CD4-positive, alpha-beta memory T cell (primary cell): ENCODE measurements around the gene IPO11. TPM values are rescaled to one million over a fixed set of nuclear protein-coding genes. Genes with fewer than 3 reads are reported as not detected.

Source experiments
- CTCF ChIA-PET: fragments of 350-600 bp; sonication (Branson Sonifier 250); formaldehyde crosslinking; loops from one replicate; lab custom pipeline; 2021; ENCODE audit warnings: inconsistent platforms; ENCODE audit not compliant: partially characterized antibody; lab: Charles Lee
- POLR2A ChIA-PET: fragments of 350-600 bp; sonication (Branson Sonifier 250); formaldehyde crosslinking; loops from one replicate; lab custom pipeline; 2021; ENCODE audit not compliant: partially characterized antibody; lab: Charles Lee
- DNase-seq, 5 donors: peaks; one replicate each; pipeline versions ENCODE4 v3.0.0 to v3.0.0-alpha.2; 2020 to 2022; ENCODE audit warnings: mixed read lengths in 1 of 5
- H3K27ac ChIP-seq: one replicate; pipeline ENCODE4 v1.7.0; 2013; ENCODE audit warnings: low read depth, low read length
- H3K27me3 ChIP-seq: 2 replicates; pipeline ENCODE4 v1.7.0; 2013; ENCODE audit warnings: mild to moderate bottlenecking, low read length, moderate library complexity; ENCODE audit not compliant: insufficient read depth
- H3K36me3 ChIP-seq: 2 replicates; pipeline ENCODE4 v1.7.0; 2013; ENCODE audit warnings: mild to moderate bottlenecking, low read length, moderate library complexity; ENCODE audit not compliant: insufficient read depth
- H3K4me1 ChIP-seq: 2 replicates; pipeline ENCODE4 v1.7.0; 2013; ENCODE audit warnings: mild to moderate bottlenecking, low read length, moderate library complexity; ENCODE audit not compliant: insufficient read depth
- H3K4me3 ChIP-seq, 2 donors: one replicate each; pipeline ENCODE4 v1.7.0; 2013; ENCODE audit warnings: low read length in 2 of 2, mild to moderate bottlenecking in 1 of 2
- H3K9me3 ChIP-seq, 2 donors: one replicate each; pipeline ENCODE4 v1.7.0; 2013; ENCODE audit warnings: low read length in 2 of 2, control low read depth in 1 of 2; ENCODE audit not compliant: control insufficient read depth in 1 of 2
- H3K27ac Mint-ChIP-seq, 7 donors: one replicate each; pipeline ENCODE4 v1.8.0; 2020 to 2021; ENCODE audit warnings: mixed read lengths in 7 of 7, mild to moderate bottlenecking in 6 of 7, inconsistent platforms in 3 of 7, moderate library complexity in 3 of 7
- H3K27me3 Mint-ChIP-seq, 2 donors: one replicate each; pipeline ENCODE4 v1.8.0; 2020 to 2021; ENCODE audit warnings: mixed read lengths in 2 of 2
- H3K36me3 Mint-ChIP-seq, 2 donors: one replicate each; pipeline ENCODE4 v1.8.0; 2020 to 2021; ENCODE audit warnings: mixed read lengths in 2 of 2, inconsistent platforms in 1 of 2, mild to moderate bottlenecking in 1 of 2
- H3K4me1 Mint-ChIP-seq, 4 donors: one replicate each; pipeline ENCODE4 v1.8.0; 2020 to 2021; ENCODE audit warnings: mixed read lengths in 4 of 4, mild to moderate bottlenecking in 1 of 4
- H3K4me3 Mint-ChIP-seq, 8 donors: one replicate each; pipeline ENCODE4 v1.8.0; 2020 to 2021; ENCODE audit warnings: mixed read lengths in 8 of 8, mild to moderate bottlenecking in 7 of 8, moderate library complexity in 6 of 8, inconsistent platforms in 3 of 8
- H3K9me3 Mint-ChIP-seq, 8 donors: one replicate each; pipeline ENCODE4 v1.8.0; 2020 to 2021; ENCODE audit warnings: mixed read lengths in 8 of 8, mild to moderate bottlenecking in 5 of 8, inconsistent platforms in 3 of 8, moderate library complexity in 1 of 8
- intact Hi-C: fragments of 100-400 bp; cut with micrococcal nuclease; formaldehyde crosslinking; loops from one replicate; pipeline ENCODE4 v1.15.1; 2023
- polyA plus RNA-seq, 2 donors: library from polyadenylated mRNA; unstranded; fragments of 300-500 nt; fragmentation: Illumina TruSeq; gene quantifications; one replicate each; pipeline ENCODE4 v1.2.3, GENCODE V29; 2021
- total RNA-seq, 2 experiments: library from RNA; stranded (reverse); gene quantifications; one replicate each; pipeline ENCODE4 v1.2.3, GENCODE V29; 2021

Gene IPO11
- total and polyA plus RNA-seq, 4 experiments from 2014 or later, result 8.1 to 28.5 (median 16.0) TPM

DNA sequence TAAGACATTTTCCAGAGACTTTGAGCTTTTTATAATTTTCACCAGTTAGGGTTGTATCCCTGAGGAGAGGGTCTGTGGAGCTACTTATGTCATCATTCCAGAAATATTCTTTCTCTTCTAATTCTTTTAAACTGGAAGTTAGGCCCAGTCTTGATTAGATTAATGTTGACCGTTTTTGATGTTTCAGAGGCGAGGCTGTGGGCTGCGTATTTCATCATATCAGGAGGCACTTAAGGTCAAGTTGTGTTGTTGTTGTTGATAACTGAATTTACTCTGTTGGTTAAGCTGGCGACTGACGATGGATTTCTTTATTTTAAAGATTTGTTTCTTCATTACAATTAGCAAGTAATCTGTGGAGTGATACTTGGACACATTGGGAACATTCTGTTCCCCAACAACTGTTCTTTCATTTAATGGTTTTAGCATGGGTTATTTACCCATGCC is 20.1 kb downstream of the IPO11 start:
- Mint-ChIP-seq H3K36me3 (peaks cover 0 to 13% of the 10 kb centered on the region in 2 donors), H3K27me3 (no peaks in the 10 kb centered on the region), H3K27ac (peak overlapping the region in 3 of 7 donors; percentile 14 to 58 (median 16)), H3K4me3 (no peak overlapping the region), H3K9me3 (no peaks in the 10 kb centered on the region), H3K4me1 (peaks cover 15 to 30% (median 27%) of the 10 kb centered on the region in 4 donors)
- Histone ChIP-seq H3K4me3 (no peak overlapping the region), H3K36me3 (no peaks in the 10 kb centered on the region), H3K9me3 (no peaks in the 10 kb centered on the region), H3K27ac (no peak overlapping the region), H3K27me3 (no peaks in the 10 kb centered on the region), H3K4me1 (peaks cover 10% of the 10 kb centered on the region)
- POLR2A ChIA-PET, result no interaction called here
- DNase-seq, result no peak
- CTCF ChIA-PET, result interaction anchor here (3.3 kb wide), 1 partner anchor 10 kb away, joined by 16 read pairs; no protein-coding TSS in a partner anchor
- intact Hi-C loops, result no loop called here

DNA sequence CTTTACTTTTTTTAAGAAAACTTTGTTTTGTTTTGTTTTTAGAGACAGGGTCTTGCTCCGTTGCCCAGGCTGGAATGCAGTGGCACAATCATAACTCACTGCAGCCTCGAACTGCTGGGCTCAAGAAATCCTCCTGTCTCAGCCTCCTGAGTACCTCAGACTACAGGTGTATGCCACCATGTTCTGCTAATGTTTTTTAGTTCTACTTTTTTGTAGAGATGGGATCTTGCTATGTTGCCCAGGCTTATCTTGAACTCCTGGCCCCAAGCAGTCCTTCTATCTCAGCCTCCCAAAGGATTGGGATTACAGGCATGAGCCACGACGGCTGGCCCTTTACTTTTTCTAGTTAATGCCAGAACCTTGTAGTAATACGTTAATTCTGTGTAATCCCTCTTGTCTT is 36.0 kb downstream of the IPO11 start:
- H3K27me3 ChIP-seq, result no peaks in the 10 kb centered on the region
- ChIA-PET POLR2A (no interaction called here), CTCF (interaction anchor here (1.2 kb wide), 2 partner anchors 12 kb away, joined by 3 to 4 read pairs; no protein-coding TSS in a partner anchor)
- Mint-ChIP-seq H3K36me3 (peaks cover 19 to 41% of the 10 kb centered on the region in 2 donors), H3K4me1 (peaks cover 0 to 3% (median 1%) of the 10 kb centered on the region in 4 donors), H3K9me3 (no peaks in the 10 kb centered on the region), H3K27ac (no peak overlapping the region), H3K27me3 (no peaks in the 10 kb centered on the region), H3K4me3 (no peak overlapping the region)
- intact Hi-C loops, result no loop called here
- no peak overlapping the region for H3K4me3 ChIP-seq
- no peaks in the 10 kb centered on the region for H3K9me3 ChIP-seq
- DNase-seq, result no peak
- no peaks in the 10 kb centered on the region for H3K4me1 ChIP-seq
- no peak overlapping the region for H3K27ac ChIP-seq
- peaks cover 3% of the 10 kb centered on the region for H3K36me3 ChIP-seq

DNA sequence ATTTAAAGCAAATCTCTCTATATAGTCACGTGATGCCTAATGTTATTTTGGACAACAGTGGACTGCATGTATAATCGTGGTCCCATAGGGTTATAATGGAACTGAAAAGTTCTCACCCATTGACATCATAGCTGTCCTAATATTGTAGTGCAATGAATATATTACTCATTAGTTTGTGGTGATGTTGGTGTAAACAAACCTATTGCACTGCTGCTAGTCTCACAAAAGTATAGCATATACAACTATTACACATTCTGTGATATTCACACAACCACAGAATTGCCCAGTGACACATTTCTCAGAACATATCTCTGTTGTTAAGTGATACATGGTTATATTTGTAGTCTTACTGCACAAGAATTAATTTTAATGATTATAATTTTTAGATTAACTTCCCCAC is 37.7 kb downstream of the IPO11 start:
- H3K36me3 Mint-ChIP-seq, result peaks cover 23 to 46% of the 10 kb centered on the region in 2 donors
- H3K36me3 ChIP-seq, result peaks cover 3% of the 10 kb centered on the region
- CTCF ChIA-PET, result interaction anchor here (0.7 to 1.7 kb wide), 3 partner anchors 9 to 1504 kb away, joined by 4 to 8 read pairs (median 8); no protein-coding TSS in a partner anchor

DNA sequence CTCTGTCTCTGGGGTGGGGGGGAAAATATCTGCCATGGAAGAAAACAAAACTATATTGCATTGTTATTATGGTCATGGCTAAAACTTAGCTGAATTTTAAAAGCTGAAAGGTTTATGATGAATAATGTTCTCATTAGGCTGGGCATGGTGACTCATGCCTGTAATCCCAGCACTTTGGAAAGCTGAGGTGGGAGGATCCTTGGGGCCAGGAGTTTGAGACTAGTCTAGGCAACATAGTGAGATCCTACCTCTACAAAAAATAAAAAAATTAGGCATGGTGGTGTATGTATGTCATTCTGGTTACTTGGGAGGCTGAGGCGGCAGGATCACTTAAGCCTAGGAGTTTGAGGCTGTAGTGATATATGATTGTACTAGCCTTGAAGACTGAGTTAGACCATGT is 44.5 kb downstream of the IPO11 start:
- no peaks in the 10 kb centered on the region for H3K36me3 ChIP-seq
- H3K4me1 Mint-ChIP-seq, result no peaks in the 10 kb centered on the region
- H3K4me1 ChIP-seq, result no peaks in the 10 kb centered on the region
- H3K27ac Mint-ChIP-seq, result no peak overlapping the region
- no peaks in the 10 kb centered on the region for H3K27me3 ChIP-seq
- no peak for DNase-seq
- no peak overlapping the region for H3K4me3 Mint-ChIP-seq
- POLR2A ChIA-PET, result no interaction called here
- no peak overlapping the region for H3K4me3 ChIP-seq
- CTCF ChIA-PET, result interaction anchor here (0.8 to 2.2 kb wide), 3 partner anchors 16 to 322 kb away, joined by 3 to 12 read pairs (median 3); no protein-coding TSS in a partner anchor
- no peaks in the 10 kb centered on the region for H3K27me3 Mint-ChIP-seq
- no peaks in the 10 kb centered on the region for H3K9me3 Mint-ChIP-seq
- H3K36me3 Mint-ChIP-seq, result peaks cover 24 to 31% of the 10 kb centered on the region in 2 donors
- intact Hi-C loops, result no loop called here
- H3K9me3 ChIP-seq, result no peaks in the 10 kb centered on the region
- H3K27ac ChIP-seq, result no peak overlapping the region

More for the DNA sequence above, 37.7 kb downstream of the IPO11 start:
- Mint-ChIP-seq H3K4me1 (peaks cover 0 to 3% (median 0%) of the 10 kb centered on the region in 4 donors), H3K9me3 (no peaks in the 10 kb centered on the region), H3K4me3 (no peak overlapping the region), H3K27ac (no peak overlapping the region), H3K27me3 (no peaks in the 10 kb centered on the region)
- intact Hi-C loops, result no loop called here
- Histone ChIP-seq H3K4me3 (no peak overlapping the region), H3K27me3 (no peaks in the 10 kb centered on the region), H3K27ac (no peak overlapping the region), H3K9me3 (no peaks in the 10 kb centered on the region), H3K4me1 (no peaks in the 10 kb centered on the region)
- POLR2A ChIA-PET, result no interaction called here
- no peak for DNase-seq

DNA sequence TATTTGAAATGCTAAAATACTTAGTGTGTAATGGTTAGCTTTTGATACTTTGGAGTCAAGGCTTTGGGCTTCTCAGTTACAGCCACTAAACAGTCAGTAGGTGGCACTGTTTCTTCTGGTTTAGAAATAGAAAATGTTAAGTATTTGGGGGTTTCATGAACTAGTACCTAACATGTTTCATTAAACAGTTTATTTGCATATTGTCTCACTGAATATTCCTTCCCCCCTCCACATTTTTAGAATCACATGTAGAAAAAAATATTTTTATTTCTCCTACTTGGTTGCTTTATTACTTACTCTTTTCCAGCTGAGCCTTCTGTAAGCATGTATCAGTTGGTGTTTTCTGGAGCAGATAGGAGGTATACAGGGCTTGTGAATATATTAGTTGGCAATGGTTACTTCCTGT is 48.0 kb downstream of the IPO11 start:
- peak in 4 of 5 donors; percentile 27 to 32 (median 30) for DNase-seq
- H3K27me3 Mint-ChIP-seq, result no peaks in the 10 kb centered on the region
- ChIA-PET POLR2A (no interaction called here), CTCF (interaction anchor here (0.7 to 2.3 kb wide), 9 partner anchors 9 to 321 kb away, joined by 3 to 12 read pairs (median 4); no protein-coding TSS in a partner anchor)
- H3K27ac Mint-ChIP-seq, result no peak overlapping the region
- peaks cover 0 to 1% (median 0%) of the 10 kb centered on the region in 4 donors for H3K4me1 Mint-ChIP-seq
- intact Hi-C loops, result loop anchor here (2.0 to 10.0 kb wide), 3 partner anchors 164 to 1504 kb away; partner anchors contain the start of gene HTR1A
- no peaks in the 10 kb centered on the region for H3K9me3 Mint-ChIP-seq
- Histone ChIP-seq H3K4me3 (no peak overlapping the region), H3K36me3 (no peaks in the 10 kb centered on the region), H3K27ac (no peak overlapping the region), H3K4me1 (no peaks in the 10 kb centered on the region), H3K27me3 (no peaks in the 10 kb centered on the region), H3K9me3 (no peaks in the 10 kb centered on the region)
- no peak overlapping the region for H3K4me3 Mint-ChIP-seq
- peaks cover 9 to 12% of the 10 kb centered on the region in 2 donors for H3K36me3 Mint-ChIP-seq

DNA sequence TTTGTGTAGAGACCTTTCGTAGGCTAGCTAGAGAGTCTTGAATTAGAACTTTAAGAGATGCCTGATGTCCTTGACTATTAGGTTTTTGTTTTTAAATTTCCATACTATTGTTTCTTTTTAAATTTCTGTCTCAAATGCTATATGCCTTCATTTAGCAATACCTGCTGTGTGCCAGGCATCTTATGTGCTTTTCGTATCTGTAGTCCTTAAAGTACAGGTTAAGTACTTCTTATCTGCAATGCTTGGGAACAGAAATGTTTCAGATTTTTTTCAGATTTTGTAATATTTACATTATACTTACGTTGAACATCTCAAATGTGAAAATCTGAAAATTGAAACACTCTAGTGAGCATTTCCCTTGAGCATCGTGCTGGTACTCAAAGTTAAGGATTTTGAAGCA is 49.0 kb downstream of the IPO11 start:
- peaks cover 8 to 9% of the 10 kb centered on the region in 2 donors for H3K36me3 Mint-ChIP-seq
- no peaks in the 10 kb centered on the region for H3K36me3 ChIP-seq
- no peak overlapping the region for H3K4me3 ChIP-seq
- H3K27me3 Mint-ChIP-seq, result no peaks in the 10 kb centered on the region
- H3K9me3 ChIP-seq, result no peaks in the 10 kb centered on the region
- peaks cover 0 to 5% (median 2%) of the 10 kb centered on the region in 4 donors for H3K4me1 Mint-ChIP-seq
- no peaks in the 10 kb centered on the region for H3K27me3 ChIP-seq
- no peak for DNase-seq
- ChIA-PET POLR2A (no interaction called here), CTCF (no interaction called here)
- no peaks in the 10 kb centered on the region for H3K4me1 ChIP-seq
- no peak overlapping the region for H3K4me3 Mint-ChIP-seq
- H3K27ac Mint-ChIP-seq, result peak overlapping the region in 1 of 7 donors; percentile 2
- H3K9me3 Mint-ChIP-seq, result no peaks in the 10 kb centered on the region
- intact Hi-C loops, result loop anchor here (2.0 to 10.0 kb wide), 3 partner anchors 163 to 1503 kb away; partner anchors contain the start of gene HTR1A
- H3K27ac ChIP-seq, result no peak overlapping the region

DNA sequence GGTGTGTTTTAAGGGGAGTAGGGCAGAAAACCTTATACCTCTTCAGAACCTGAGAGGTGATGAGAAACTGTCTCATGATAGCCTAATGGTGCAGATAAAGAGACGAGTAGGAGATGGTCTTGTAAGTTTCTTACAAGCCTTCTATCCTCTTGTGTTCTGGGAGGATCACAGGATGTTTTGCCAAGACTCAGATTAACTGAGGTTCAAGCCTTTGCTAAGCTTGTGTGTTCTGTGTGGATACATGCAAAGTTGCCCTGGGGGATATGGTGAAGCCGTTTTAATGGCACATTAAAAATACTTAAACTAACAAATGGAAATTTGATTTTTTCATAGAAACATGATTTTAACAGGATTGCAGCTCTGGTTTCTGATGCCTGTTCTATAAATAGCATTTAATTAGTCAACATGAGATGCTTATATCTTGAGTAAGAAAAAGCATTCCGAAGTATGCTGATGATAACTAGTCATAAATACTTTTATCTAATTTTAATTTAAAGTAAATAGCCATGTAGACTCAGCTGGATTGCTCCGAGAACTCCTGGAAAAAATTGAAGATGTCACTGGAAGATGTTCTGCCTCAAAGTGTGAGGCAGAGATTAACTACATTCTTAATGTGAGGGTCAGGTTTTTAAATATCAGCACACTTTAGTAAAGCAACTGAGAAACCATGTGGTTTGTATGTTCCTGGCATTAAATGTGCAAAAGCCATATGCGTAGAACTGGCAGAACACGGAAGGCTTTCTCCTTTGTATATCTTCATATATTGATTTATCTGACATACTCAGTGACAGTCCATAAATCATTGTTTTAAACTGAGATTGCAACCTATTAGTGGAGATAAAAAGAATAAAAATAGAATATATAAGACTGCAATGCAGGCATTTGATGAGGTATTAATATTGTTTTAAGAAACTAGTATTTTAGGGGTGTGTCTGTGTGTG is 53.7 kb downstream of the IPO11 start:
- Histone ChIP-seq H3K27ac (no peak overlapping the region), H3K4me1 (no peaks in the 10 kb centered on the region), H3K9me3 (no peaks in the 10 kb centered on the region), H3K27me3 (no peaks in the 10 kb centered on the region), H3K36me3 (no peaks in the 10 kb centered on the region), H3K4me3 (no peak overlapping the region)
- POLR2A ChIA-PET, result interaction anchor here (0.5 kb wide), 1 partner anchor 1035 kb away, joined by 3 read pairs; no protein-coding TSS in a partner anchor
- intact Hi-C loops, result loop anchor here (10.0 kb wide), 2 partner anchors 159 to 1499 kb away; partner anchors contain the start of gene HTR1A
- no peak for DNase-seq
- Mint-ChIP-seq H3K36me3 (peaks cover 23 to 29% of the 10 kb centered on the region in 2 donors), H3K9me3 (no peaks in the 10 kb centered on the region), H3K4me1 (peaks cover 0 to 5% (median 2%) of the 10 kb centered on the region in 4 donors), H3K27ac (peak overlapping the region in 3 of 7 donors; percentile 15 to 65 (median 30)), H3K4me3 (no peak overlapping the region), H3K27me3 (no peaks in the 10 kb centered on the region)
- CTCF ChIA-PET, result interaction anchor here (1.0 to 1.8 kb wide), 2 partner anchors 23 to 313 kb away, joined by 3 to 5 read pairs; no protein-coding TSS in a partner anchor
